Neuronal stem cell (in vitro differentiated cells): ENCODE results near the gene MLX.
"Not testable (repeated sequence)": the region's sequence is repeated elsewhere in the genome, so short reads cannot be mapped to it uniquely, and the experiment has no call there.

Experiments used
- DNase-seq: peaks from one replicate; pipeline ENCODE4 v3.0.0-alpha.2; 2013; ENCODE audit warnings: low spot score
- H2AFZ ChIP-seq: one replicate; pipeline ENCODE4 v1.6.1; 2013; ENCODE audit warnings: mild to moderate bottlenecking, low read length, inconsistent platforms
- H2AK5ac ChIP-seq: 2 replicates; pipeline ENCODE4 v1.6.1; 2013; ENCODE audit warnings: low read depth, mild to moderate bottlenecking, inconsistent platforms, low read length, moderate library complexity, mixed read lengths
- H2BK120ac ChIP-seq: 2 replicates; pipeline ENCODE4 v1.6.1; 2013; ENCODE audit warnings: low read depth, mild to moderate bottlenecking, inconsistent platforms, low read length, moderate library complexity, mixed read lengths
- H2BK12ac ChIP-seq: one replicate; pipeline ENCODE4 v1.6.1; 2013; ENCODE audit warnings: low read length, inconsistent platforms
- H2BK15ac ChIP-seq: 2 replicates; pipeline ENCODE4 v1.6.1; 2013; ENCODE audit warnings: mild to moderate bottlenecking, low read length, inconsistent platforms, mixed read lengths
- H2BK5ac ChIP-seq: one replicate; pipeline ENCODE4 v1.6.1; 2013; ENCODE audit warnings: inconsistent platforms, mild to moderate bottlenecking, low read length, moderate library complexity
- H3K14ac ChIP-seq: one replicate; pipeline ENCODE4 v1.6.1; 2013; ENCODE audit warnings: low read length, inconsistent platforms
- H3K18ac ChIP-seq: 2 replicates; pipeline ENCODE4 v1.6.1; 2013; ENCODE audit warnings: low read length, inconsistent platforms
- H3K23ac ChIP-seq: 2 replicates; pipeline ENCODE4 v1.6.1; 2013; ENCODE audit warnings: low read depth, mild to moderate bottlenecking, mixed read lengths, low read length, inconsistent platforms; ENCODE audit not compliant: poor library complexity
- H3K27ac ChIP-seq: replicated peaks from 3 replicates; pipeline ENCODE4 v1.5.1; 2013; ENCODE audit warnings: low read length, inconsistent platforms
- H3K27me3 ChIP-seq, 3 experiments: 2 replicates each; pipeline ENCODE4 v1.6.1; 2013; ENCODE audit warnings: low read length in 3 of 3, mild to moderate bottlenecking in 2 of 3, inconsistent platforms in 1 of 3, low read depth in 1 of 3, mixed read lengths in 1 of 3, moderate library complexity in 1 of 3; ENCODE audit not compliant: control insufficient read depth in 3 of 3, insufficient read depth in 3 of 3
- H3K36me3 ChIP-seq, 2 donors: replicated peaks in 1 of 2; 2 replicates each; pipeline ENCODE4 v1.6.1; 2013; ENCODE audit warnings: low read length in 2 of 2; ENCODE audit not compliant: control insufficient read depth in 2 of 2, insufficient read depth in 2 of 2
- H3K4ac ChIP-seq: 2 replicates; pipeline ENCODE4 v1.6.1; 2013; ENCODE audit warnings: inconsistent platforms, mild to moderate bottlenecking, low read length, moderate library complexity
- H3K4me1 ChIP-seq, 2 donors: 1 replicate in 1 of 2; 2 replicates in 1 of 2; pipeline ENCODE4 v1.6.1; 2013; ENCODE audit warnings: low read length in 2 of 2, low read depth in 1 of 2; ENCODE audit not compliant: control insufficient read depth in 2 of 2, insufficient read depth in 1 of 2
- H3K4me2 ChIP-seq: one replicate; pipeline ENCODE4 v1.6.1; 2013; ENCODE audit warnings: mild to moderate bottlenecking, low read length, inconsistent platforms; ENCODE audit not compliant: insufficient read depth, poor library complexity, severe bottlenecking
- H3K4me3 ChIP-seq, 2 donors: 2 replicates each; pipeline ENCODE4 v1.5.1; 2013; ENCODE audit warnings: low read length in 2 of 2, mild to moderate bottlenecking in 2 of 2, inconsistent platforms in 1 of 2, moderate library complexity in 1 of 2
- H3K79me1 ChIP-seq: one replicate; pipeline ENCODE4 v1.6.1; 2013; ENCODE audit warnings: low read depth, mild to moderate bottlenecking, inconsistent platforms, low read length, moderate library complexity
- H3K9ac ChIP-seq: one replicate; pipeline ENCODE4 v1.6.1; 2013; ENCODE audit warnings: mild to moderate bottlenecking, low read depth, low read length, inconsistent platforms; ENCODE audit not compliant: poor library complexity
- H3K9me3 ChIP-seq, 2 donors: replicated peaks in 1 of 2; 2 replicates each; pipeline versions ENCODE3 to v1.6.1; 2013; ENCODE audit warnings: low read length in 2 of 2, mild to moderate bottlenecking in 2 of 2, inconsistent platforms in 1 of 2, low read depth in 1 of 2, mixed read lengths in 1 of 2, moderate library complexity in 1 of 2; ENCODE audit not compliant: control insufficient read depth in 2 of 2, insufficient read depth in 1 of 2
- H4K8ac ChIP-seq: one replicate; pipeline ENCODE4 v1.6.1; 2013; ENCODE audit warnings: low read depth, mild to moderate bottlenecking, inconsistent platforms, low read length, moderate library complexity
- H4K91ac ChIP-seq: one replicate; pipeline ENCODE4 v1.6.1; 2013; ENCODE audit warnings: low read length, low read depth, mild to moderate bottlenecking, inconsistent platforms; ENCODE audit not compliant: poor library complexity
- whole genome bisulfite sequencing, 2 donors: extraction: QIAGEN DNeasy Blood & Tissue Kit; methylation state at CpG; one replicate each; pipeline ENCODE4 v1.1.7; 2013; ENCODE audit warnings: missing lambda C conversion rate in 2 of 2, mixed read lengths in 1 of 2; ENCODE audit not compliant: insufficient read length in 2 of 2, insufficient replicate concordance in 1 of 2; ENCODE audit errors: extremely low coverage in 2 of 2; 5-methylcytosine and 5-hydroxymethylcytosine counted together

Gene MLX

DNA sequence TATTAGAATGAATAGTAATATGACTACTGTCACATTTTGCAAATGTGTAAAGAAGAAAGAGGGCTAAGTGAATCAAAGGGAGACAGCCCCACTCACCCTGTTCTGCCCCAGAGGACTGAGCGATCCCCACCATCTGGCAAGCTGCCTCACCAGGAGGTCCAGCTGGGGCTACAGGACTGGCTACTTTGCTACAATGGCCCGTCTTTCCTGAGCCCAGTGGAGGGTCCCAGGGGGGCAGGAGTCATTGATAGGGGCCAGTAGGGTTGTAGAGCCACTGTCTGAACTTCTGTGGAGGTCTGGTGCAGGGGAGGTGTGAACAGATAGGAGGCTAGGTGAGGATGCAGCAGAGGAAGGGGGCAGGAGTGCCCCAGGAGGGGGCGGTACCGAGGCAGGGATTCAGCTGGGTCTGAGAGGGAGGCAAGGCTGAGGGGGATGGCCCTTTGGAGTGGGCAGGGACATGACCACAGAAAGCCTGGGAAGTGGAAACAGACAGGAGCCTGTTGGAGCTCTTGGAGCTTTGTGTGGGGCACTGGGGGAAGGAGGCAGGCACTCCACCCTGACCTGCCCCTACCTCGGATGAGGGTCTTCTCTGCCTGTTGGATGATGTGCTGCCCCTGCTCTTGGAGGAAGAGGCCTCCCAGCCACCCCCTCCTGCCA, 10.8 kb upstream of the MLX start:
- not testable (repeated sequence) for H4K8ac ChIP-seq, H2BK15ac ChIP-seq, DNase-seq, H3K79me1 ChIP-seq, H2BK120ac ChIP-seq, H4K91ac ChIP-seq, H3K27me3 ChIP-seq, H3K4me2 ChIP-seq, H3K36me3 ChIP-seq, H2BK12ac ChIP-seq, H3K9ac ChIP-seq, H2AFZ ChIP-seq, H3K4me1 ChIP-seq, H3K23ac ChIP-seq, H3K14ac ChIP-seq, H3K18ac ChIP-seq, H2BK5ac ChIP-seq, H3K4me3 ChIP-seq, H3K27ac ChIP-seq, H2AK5ac ChIP-seq, H3K9me3 ChIP-seq, H3K4ac ChIP-seq
- no CpG with 5 or more reads among the region's 5 CpGs for WGBS, 2 donors

GRCh38 chr17:42559075-42559474, 7.8 kb upstream of the MLX start:
- Histone ChIP-seq H3K4ac (no peak overlapping the region), H3K4me3 (no peak overlapping the region), H2AK5ac (no peak overlapping the region), H3K23ac (no peak overlapping the region), H3K14ac (no peak overlapping the region), H2AFZ (no peak overlapping the region), H2BK15ac (no peak overlapping the region), H3K9ac (no peak overlapping the region), H2BK12ac (no peak overlapping the region), H3K18ac (no peak overlapping the region), H4K8ac (no peak overlapping the region), H3K27me3 (no peaks in the 10 kb centered on the region), H3K9me3 (no peaks in the 10 kb centered on the region), H3K79me1 (peaks cover 10% of the 10 kb centered on the region), H3K36me3 (peaks cover 3 to 10% of the 10 kb centered on the region in 2 donors), H4K91ac (no peak overlapping the region), H2BK120ac (no peak overlapping the region), H3K27ac (no peak overlapping the region), H2BK5ac (no peak overlapping the region), H3K4me2 (no peak overlapping the region), H3K4me1 (peaks cover 11 to 15% of the 10 kb centered on the region in 2 donors)
- WGBS, 2 donors: no CpG with 5 or more reads among the region's 6 CpGs
- no peak for DNase-seq

DNA sequence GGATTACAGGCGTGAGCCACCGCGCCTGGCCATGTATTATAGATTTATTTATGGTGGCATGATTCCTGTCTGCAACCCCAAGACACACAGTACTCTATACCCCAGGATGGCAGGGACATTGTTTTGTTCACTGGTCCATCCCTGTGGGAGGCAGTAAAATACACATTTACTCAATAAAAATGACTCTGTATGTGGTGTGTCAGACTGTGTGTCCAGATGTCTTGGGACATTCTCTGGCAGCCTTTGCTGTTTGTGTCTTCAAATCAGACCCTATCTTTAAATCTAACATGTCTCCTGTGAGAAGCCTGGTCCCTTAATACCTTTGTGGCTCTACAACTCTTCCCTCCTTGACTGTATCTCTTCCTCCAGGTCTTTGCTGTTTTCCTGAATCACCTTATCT, 6.7 kb upstream of the MLX start:
- Histone ChIP-seq H3K36me3 (peaks cover 11 to 22% of the 10 kb centered on the region in 2 donors), H3K14ac (no peak overlapping the region), H3K27ac (no peak overlapping the region), H3K79me1 (peaks cover 10% of the 10 kb centered on the region), H3K4me1 (peaks cover 9 to 14% of the 10 kb centered on the region in 2 donors), H2AFZ (no peak overlapping the region), H2BK15ac (no peak overlapping the region), H3K9ac (no peak overlapping the region), H3K4ac (no peak overlapping the region), H2BK12ac (no peak overlapping the region), H4K91ac (no peak overlapping the region), H4K8ac (no peak overlapping the region), H3K18ac (no peak overlapping the region), H2BK120ac (no peak overlapping the region), H2AK5ac (no peak overlapping the region), H3K27me3 (no peaks in the 10 kb centered on the region), H3K23ac (no peak overlapping the region), H3K4me2 (no peak overlapping the region), H2BK5ac (no peak overlapping the region), H3K4me3 (no peak overlapping the region), H3K9me3 (no peaks in the 10 kb centered on the region)
- no CpG with 5 or more reads among the region's 3 CpGs for WGBS, 2 donors
- DNase-seq: no peak

- Histone ChIP-seq H3K79me1 (peaks cover 12% of the 10 kb centered on the region), H3K9me3 (no peaks in the 10 kb centered on the region), H3K4me3 (peak within 1 kb of the TSS; percentile 66 to 92), H3K36me3 (peaks cover 21 to 34% of the 10 kb centered on the region in 2 donors), H2BK12ac (no peak within 1 kb of the TSS), H2AK5ac (peak within 1 kb of the TSS; percentile 41), H3K14ac (no peak within 1 kb of the TSS), H3K18ac (peak within 1 kb of the TSS; percentile 91), H2BK120ac (no peak within 1 kb of the TSS), H4K8ac (peak within 1 kb of the TSS; percentile 17), H3K4me1 (peaks cover 11 to 14% of the 10 kb centered on the region in 2 donors), H3K4ac (no peak within 1 kb of the TSS), H3K4me2 (peak within 1 kb of the TSS; percentile 94), H2BK15ac (peak within 1 kb of the TSS; percentile 19), H2BK5ac (peak within 1 kb of the TSS; percentile 58), H3K27me3 (no peaks in the 10 kb centered on the region), H2AFZ (peak within 1 kb of the TSS; percentile 85), H3K23ac (peak within 1 kb of the TSS; percentile 57), H3K27ac (peak within 1 kb of the TSS; percentile 64), H4K91ac (no peak within 1 kb of the TSS), H3K9ac (peak within 1 kb of the TSS; percentile 94)
- DNase-seq: peak; percentile 92
- no CpG with 5 or more reads among the region's 26 CpGs for WGBS, 2 donors
Measured at GRCh38 chr17:42561897-42562387, 5.0 kb upstream of the MLX start, which contains the start of gene COASY. Gene COASY (plus strand): TSS chr17:42562148. CDS start chr17:42562623, 475 bp downstream.
